ENCODE data around the gene ADGRF3. TPM values are rescaled to one million over a fixed set of nuclear protein-coding genes. Genes with fewer than 3 reads are reported as not detected.
A peak's percentile ranks its signal among the peaks of the same experiment; 100 is the strongest.

ADGRF3 gene
- total and polyA plus RNA-seq, 9 of the 15 experiments (the other 6 are each of a cell fraction or from before 2014, with no cell fraction given) = 0.04 to 0.54 (median 0.16) TPM; not detected in 2

DNA sequence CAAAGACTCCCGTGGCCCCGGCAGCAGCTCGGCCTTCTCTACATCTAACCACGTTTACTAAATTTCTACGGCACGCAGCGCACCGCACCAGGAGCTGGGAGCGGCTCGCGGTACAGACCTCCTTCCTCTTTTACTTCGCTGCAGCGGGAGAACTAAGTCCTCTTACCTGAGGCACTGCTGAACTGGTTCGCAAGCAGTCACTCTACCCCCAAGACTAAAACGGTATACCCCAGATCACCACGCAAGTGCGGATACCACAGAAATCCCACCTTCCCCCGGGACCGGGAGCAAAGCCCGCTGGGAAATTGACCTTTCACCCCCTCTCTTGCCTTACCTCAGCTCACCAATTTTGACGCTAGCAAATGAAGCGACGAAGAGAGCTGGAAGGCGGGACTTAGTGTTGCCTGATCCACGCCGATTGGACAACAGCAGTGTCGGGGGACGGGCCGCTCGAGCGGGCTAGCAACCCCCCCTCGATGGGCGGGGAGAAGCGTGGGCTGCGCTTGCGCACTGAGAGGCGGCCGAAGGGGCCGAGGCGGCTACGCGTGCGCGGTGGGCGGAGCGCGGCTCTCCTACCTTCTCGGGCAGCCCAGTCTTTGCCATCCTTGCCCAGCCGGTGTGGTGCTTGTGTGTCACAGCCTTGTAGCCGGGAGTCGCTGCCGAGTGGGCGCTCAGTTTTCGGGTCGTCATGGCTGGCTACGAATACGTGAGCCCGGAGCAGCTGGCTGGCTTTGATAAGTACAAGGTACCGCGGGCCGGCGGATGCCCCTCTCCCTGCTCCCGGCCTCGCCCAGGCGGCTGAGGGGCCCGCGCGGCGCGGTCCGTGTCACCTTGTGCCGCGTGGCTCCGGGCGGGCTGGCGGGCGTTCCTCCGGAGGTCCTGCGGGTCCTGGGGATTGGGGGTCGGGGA, 790 bp downstream of the ADGRF3 start, which contains the start of gene SELENOI (continued):
- peak; percentile 8; the same call in 1 of the 2 replicates for TF ChIP-seq SMARCE1 (IDR thresholded peaks at IDR 0.05)
- no peak for TF ChIP-seq NR2F6 (CRISPR knock-in tag; IDR thresholded peaks at IDR 0.05)
- no peak for TF ChIP-seq CREBBP (IDR thresholded peaks at IDR 0.05; ENCODE audit: low read depth, low read length)
- TF ChIP-seq SMARCA4 (IDR thresholded peaks at IDR 0.05) = no peak; the same call in 1 of the 2 replicates
- no peak for TF ChIP-seq HINFP (tag; conservative IDR thresholded peaks at IDR 0.05; ENCODE audit: low read depth)
- TF ChIP-seq CHD4 (IDR thresholded peaks at IDR 0.05; ENCODE audit: insufficient read depth, insufficient replicate concordance, low read depth, low read length, poor library complexity, severe bottlenecking) = no peak
- peak; percentile 79 for TF ChIP-seq POLR2H (tag; IDR thresholded peaks at IDR 0.05; ENCODE audit: low read depth)
- no peak for TF ChIP-seq KHSRP (IDR thresholded peaks at IDR 0.05)
- TF ChIP-seq, protein P1, sequence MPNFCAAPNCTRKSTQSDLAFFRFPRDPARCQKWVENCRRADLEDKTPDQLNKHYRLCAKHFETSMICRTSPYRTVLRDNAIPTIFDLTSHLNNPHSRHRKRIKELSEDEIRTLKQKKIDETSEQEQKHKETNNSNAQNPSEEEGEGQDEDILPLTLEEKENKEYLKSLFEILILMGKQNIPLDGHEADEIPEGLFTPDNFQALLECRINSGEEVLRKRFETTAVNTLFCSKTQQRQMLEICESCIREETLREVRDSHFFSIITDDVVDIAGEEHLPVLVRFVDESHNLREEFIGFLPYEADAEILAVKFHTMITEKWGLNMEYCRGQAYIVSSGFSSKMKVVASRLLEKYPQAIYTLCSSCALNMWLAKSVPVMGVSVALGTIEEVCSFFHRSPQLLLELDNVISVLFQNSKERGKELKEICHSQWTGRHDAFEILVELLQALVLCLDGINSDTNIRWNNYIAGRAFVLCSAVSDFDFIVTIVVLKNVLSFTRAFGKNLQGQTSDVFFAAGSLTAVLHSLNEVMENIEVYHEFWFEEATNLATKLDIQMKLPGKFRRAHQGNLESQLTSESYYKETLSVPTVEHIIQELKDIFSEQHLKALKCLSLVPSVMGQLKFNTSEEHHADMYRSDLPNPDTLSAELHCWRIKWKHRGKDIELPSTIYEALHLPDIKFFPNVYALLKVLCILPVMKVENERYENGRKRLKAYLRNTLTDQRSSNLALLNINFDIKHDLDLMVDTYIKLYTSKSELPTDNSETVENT (CRISPR knock-in tag; IDR thresholded peaks at IDR 0.05) = peak; percentile 81
- peak in 1 of 2 experiments; percentile 60; a peak in 2 of 4 replicates for TF ChIP-seq HDAC1 (IDR thresholded peaks at IDR 0.05)
- peak; percentile 87; the same call in 1 of the 2 replicates for TF ChIP-seq PHTF2 (CRISPR knock-in tag; IDR thresholded peaks at IDR 0.05)
- no peak for TF ChIP-seq ZNF696 (CRISPR knock-in tag; conservative IDR thresholded peaks at IDR 0.05)
- no peak for TF ChIP-seq NCOA4 (IDR thresholded peaks at IDR 0.05; ENCODE audit: partially characterized antibody)
- TF ChIP-seq TFE3 (CRISPR knock-in tag; IDR thresholded peaks at IDR 0.05) = no peak
- TF ChIP-seq SP2 (IDR thresholded peaks at IDR 0.05; ENCODE audit: extremely low read depth, low read depth, low read length, poor library complexity, severe bottlenecking) = peak; percentile 76
- peak; percentile 80 for TF ChIP-seq MTA2 (IDR thresholded peaks at IDR 0.05; ENCODE audit: low read depth)
- TF ChIP-seq SAFB (IDR thresholded peaks at IDR 0.05; ENCODE audit: borderline replicate concordance, low read depth, low read length) = no peak
- TF ChIP-seq, protein P2, sequence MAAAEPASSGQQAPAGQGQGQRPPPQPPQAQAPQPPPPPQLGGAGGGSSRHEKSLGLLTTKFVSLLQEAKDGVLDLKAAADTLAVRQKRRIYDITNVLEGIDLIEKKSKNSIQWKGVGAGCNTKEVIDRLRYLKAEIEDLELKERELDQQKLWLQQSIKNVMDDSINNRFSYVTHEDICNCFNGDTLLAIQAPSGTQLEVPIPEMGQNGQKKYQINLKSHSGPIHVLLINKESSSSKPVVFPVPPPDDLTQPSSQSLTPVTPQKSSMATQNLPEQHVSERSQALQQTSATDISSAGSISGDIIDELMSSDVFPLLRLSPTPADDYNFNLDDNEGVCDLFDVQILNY (CRISPR knock-in tag; IDR thresholded peaks at IDR 0.05) = no peak
- TF ChIP-seq TRIM24 (IDR thresholded peaks at IDR 0.05) = no peak
- no peak for TF ChIP-seq MAFF (IDR thresholded peaks at IDR 0.05; ENCODE audit: low read length)
- no peak for TF ChIP-seq PCBP2 (IDR thresholded peaks at IDR 0.05; ENCODE audit: low read depth, low read length, poor library complexity, severe bottlenecking)
- no peak for TF ChIP-seq ILF3 (IDR thresholded peaks at IDR 0.05; ENCODE audit: borderline replicate concordance)
